Esophagus mucosa (tissue), 1 donor: ENCODE results near the gene SYNJ2. TPM values are rescaled to one million over a fixed set of nuclear protein-coding genes. Genes with fewer than 3 reads are reported as not detected.

Experiments
- ATAC-seq: fragments of 200-7000 bp; cut with Tn5 transposase; one replicate; pipeline ENCODE4 v1.9.1; 2020
- total RNA-seq: library from RNA; stranded (reverse); gene quantifications from one replicate; pipeline ENCODE4 v1.2.4, GENCODE V29; 2023
- donor health status: DM: yes; HTN: yes; CAD: no.

Gene SYNJ2
- total RNA-seq, 1 donor from 2014 or later: 12.9 TPM

- ATAC-seq: no peak
These were observed 79.7 kb downstream of the SYNJ2 start for GRCh38 chr6:158061361-158061708.

DNA sequence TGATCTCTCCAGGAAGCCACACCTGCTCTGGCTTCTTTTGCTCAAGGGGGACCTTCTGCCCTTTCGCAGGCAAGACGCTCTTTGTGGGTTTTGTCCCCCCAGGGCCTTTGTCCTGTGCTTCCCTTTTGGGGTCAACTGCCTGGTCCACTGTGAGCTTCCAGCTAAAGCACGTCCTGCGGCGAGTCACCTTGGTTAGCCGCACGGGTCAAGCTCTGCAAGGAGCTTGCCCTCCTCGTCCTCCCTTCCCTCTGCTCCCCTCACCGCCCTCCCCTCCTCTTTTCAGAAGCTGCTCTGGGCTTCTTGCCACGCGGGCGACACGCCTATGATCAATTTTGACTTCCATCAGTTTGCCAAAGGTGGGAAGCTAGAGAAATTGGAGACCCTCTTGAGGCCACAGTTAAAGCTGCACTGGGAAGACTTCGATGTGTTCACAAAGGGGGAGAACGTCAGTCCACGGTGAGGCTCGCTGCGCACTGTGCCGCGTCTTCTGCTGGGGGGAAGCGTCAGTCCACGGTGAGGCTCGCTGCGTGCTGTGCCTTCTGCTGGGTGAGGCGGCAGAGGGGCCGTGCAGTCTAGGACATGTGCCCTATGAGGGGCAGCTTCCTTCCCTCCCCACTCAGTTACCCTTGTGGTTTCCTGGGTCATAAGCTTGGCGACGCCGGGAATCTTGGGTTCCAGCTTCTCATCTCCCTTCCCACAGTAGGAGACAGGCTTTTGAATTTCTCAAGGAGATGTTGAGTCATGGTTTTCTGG is 80.2 kb downstream of the SYNJ2 start:
- no peak for ATAC-seq

DNA sequence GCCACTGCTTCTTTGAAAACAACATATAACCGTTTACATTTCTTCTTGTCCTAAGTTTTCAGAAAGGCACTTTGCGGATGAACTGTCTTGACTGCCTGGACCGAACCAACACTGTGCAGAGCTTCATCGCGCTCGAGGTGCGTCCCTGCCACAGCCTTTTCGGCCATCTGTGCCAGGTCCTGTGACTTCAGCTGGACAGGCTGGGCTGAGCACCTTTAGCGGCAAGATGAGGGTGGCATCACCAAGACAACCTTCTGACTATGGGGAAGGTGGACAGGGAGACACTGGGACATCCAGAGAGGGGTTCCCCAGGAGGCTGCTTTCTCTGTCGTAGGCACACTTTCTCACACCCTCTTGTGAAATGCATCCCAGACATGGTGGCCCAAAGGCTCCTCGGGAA is 82.1 kb downstream of the SYNJ2 start:
- ATAC-seq: no peak

GRCh38 chr6:158064725-158065251 is 83.1 kb downstream of the SYNJ2 start:
- no peak for ATAC-seq

GRCh38 chr6:158066136-158066781 is 84.6 kb downstream of the SYNJ2 start:
- no peak for ATAC-seq

- ATAC-seq: peak; percentile 13
These were observed 85.9 kb downstream of the SYNJ2 start for GRCh38 chr6:158067436-158068015.

- peak; percentile 2 for ATAC-seq
These were observed 86.7 kb downstream of the SYNJ2 start for GRCh38 chr6:158068156-158068892.

GRCh38 chr6:158068893-158069799 is 87.5 kb downstream of the SYNJ2 start:
- ATAC-seq: peak; percentile 94

DNA sequence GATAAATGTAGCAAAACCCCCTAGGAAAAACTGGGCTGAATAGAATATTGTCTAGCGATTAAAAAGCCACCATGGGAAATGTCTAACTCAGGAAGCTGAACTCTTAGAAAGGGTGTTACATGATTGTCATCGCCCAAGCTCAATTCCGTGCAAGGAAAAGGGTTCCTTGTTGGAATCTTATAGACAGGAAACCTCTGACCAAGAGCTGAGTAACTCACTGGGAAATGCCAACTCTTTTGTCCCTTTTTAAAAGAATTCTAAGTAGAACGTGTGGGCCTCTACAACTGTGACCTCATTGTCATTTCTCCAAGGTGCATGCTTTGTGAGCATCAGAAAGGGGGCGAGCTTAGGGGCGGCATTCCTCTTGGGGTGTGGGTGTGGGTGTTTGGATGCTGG is 88.1 kb downstream of the SYNJ2 start:
- ATAC-seq: no peak

DNA sequence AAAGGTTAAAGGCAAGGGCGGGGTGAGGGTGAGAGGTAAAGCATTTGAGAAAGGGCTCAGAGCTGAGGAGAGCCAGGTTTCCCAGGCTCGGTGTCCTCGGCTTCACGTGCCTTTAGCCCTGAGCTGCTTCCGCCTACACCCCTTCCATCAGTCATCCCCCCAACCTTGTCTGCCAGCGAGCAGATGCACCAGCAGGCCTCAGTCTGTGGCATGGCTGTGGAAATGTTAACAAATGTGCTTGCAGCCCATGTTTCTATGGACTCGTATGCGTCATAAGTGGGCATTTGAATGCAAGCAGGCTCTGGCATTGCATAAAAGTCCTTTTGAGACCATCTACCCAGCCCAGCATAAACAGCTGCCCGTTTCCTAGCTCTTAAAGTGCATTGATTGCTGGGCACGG is 88.8 kb downstream of the SYNJ2 start:
- no peak for ATAC-seq

- ATAC-seq: no peak
These were observed 89.7 kb downstream of the SYNJ2 start for GRCh38 chr6:158071121-158072082.

DNA sequence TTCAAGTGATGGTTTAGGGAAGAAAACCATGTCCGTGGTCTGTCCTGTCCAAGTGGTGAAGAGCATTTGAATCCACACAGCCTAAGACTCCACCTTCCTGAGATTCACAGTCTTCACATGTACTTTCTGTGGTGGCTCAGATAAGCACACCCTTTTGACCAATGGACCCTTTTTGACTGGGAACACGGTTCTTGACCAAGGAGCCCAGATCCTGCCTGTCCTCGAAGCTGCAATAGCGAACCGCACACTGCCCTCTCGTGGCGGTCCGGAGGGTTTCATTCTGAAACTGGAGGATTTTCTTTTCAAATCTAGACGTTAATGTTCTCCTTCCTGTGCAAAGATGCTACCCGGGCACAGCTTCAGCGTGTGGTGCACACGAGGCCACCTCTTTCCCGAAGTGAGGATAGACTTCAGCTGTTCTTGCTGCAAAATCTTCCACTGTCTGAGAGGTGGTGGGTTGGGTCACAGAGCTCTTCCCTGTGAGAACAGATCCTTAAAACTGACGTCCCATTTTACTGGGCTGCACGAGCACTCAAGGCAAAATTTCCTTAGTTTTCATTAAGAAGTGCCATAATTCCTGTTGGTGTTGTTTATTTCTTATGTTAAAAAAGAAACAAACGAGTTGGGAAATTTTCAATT is 90.5 kb downstream of the SYNJ2 start:
- ATAC-seq: peak; percentile 27

- ATAC-seq: no peak
These were observed 92.1 kb downstream of the SYNJ2 start for GRCh38 chr6:158073776-158074175.

DNA sequence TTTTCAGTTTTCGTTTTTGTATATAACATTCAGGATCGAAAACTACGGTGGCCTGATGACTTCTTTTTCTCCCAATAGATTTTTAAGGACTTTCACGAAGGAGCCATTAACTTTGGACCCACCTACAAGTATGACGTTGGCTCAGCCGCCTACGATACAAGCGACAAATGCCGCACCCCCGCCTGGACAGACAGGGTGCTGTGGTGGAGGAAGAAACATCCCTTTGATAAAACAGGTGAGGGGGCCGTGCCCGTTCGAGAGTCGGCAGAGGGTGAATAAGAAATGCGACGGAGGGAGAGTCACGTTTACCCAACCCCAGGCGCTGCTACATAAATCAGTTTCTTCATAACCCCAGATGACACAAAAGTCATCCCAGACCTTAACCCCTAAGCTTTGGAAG is 94.9 kb downstream of the SYNJ2 start:
- no peak for ATAC-seq

DNA sequence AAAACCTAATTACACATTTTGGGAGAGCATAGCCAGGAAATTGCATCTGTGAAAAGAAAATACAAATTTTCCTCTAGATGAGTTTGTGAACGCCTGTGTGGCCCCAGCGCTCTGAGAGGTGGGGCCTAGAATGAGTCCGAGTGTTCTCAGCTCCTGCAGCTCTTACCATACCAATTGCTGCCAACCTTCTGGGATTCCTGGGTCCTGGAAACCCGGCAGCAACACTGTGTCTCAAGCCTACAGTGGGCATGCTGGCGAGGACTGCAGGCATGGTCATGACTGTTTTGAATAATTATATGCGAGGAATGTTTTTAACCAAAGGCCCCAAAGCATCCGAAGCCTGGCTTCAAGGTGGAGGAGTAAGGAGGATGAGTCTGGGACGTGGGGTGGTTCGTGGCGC is 96.0 kb downstream of the SYNJ2 start:
- no peak for ATAC-seq

DNA sequence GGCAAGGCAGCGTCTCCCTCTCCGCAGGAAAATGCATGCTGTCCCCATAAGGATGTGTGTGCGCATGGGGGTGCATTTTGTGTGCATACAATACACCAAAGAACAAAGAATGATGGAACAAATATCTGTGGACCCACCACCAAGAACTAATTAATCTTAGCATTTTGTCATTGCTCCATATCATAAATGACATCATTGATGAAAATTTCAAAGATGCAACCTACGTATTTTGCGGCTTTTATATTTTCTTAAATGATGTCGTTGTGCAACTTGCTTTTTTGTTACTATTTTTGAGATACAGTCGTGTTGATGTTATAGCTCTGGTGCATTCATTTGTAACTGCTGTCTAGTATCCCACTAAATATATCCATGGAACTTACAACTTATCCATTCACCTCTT is 96.7 kb downstream of the SYNJ2 start:
- no peak for ATAC-seq

DNA sequence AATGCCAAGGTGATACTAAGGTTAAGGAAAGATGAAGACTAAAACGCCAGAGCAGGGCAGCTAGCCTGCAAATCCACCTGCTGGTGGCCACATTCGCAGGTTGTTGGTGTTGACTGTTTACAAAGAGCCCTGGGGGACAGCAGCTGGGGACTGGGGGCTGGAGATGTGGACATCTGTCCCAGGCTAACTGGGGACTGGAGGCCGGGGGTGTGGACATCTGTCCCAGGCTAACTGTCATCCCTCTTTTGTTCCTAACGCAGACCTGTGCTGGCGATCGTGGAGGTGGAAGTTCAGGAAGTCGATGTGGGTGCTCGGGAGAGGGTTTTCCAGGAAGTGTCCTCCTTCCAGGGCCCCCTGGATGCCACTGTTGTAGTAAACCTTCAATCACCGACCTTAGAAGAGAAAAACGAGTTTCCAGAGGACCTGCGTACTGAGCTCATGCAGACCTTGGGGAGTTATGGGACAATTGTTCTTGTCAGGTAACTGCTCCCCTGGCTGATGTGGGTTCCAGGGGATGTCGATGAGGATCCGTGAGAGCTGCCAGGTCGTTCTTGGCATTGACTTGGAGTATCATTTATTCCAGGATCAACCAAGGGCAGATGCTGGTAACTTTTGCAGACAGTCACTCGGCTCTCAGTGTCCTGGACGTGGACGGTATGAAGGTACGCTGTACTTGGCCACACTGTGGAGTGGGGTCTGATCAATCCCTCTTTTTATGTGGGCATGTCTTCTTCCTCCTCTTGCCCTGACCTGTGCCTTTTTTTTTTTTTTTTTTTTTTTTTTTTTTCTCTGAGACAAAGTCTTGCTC is 99.4 kb downstream of the SYNJ2 start:
- no peak for ATAC-seq

- no peak for ATAC-seq
These were observed 99.9 kb downstream of the SYNJ2 start for GRCh38 chr6:158081657-158081935.

DNA sequence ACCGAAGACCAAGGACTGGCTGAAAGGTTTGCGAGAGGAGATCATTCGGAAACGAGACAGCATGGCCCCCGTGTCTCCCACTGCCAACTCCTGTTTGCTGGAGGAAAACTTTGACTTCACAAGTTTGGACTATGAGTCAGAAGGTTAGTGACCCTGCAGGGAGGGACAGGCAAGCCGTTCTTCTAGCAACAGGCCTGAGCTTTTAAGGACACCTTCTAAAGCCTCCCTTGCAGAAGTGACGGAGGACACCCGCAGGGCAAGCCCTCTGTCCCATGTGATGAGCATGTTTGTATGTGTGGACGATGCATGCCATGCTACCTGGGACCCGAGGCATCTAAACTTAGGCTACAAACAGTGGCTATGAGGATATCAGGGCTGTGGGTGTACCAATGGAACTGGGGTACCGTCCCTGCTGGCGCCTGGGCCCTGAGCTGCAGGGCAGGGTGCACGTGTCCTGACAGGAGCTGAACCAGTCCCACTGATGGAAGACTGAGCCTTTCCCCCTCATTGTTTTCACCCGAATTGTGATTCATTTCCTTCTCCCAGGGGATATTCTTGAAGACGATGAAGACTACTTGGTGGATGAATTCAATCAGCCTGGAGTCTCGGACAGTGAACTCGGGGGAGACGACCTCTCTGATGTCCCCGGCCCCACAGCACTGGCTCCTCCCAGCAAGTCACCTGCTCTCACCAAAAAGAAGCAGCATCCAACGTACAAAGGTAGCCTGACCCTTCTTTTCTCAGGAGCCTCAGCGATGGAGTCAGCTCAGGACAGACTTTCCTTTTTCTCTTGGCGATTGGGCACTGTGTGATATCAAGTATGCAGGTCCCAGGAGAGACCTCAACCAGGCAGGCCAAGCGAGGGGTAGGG is 102.0 kb downstream of the SYNJ2 start:
- peak; percentile 8 for ATAC-seq
